Body of pancreas (tissue), 4 donors: ENCODE data around the gene CACNA1C. TPM values are rescaled to one million over a fixed set of nuclear protein-coding genes. Genes with fewer than 3 reads are reported as not detected.

ENCODE experiments used
- ATAC-seq: fragments of 150-250 bp; one replicate; pipeline ENCODE4 v1.9.1; 2016
- DNase-seq, 4 donors: peaks; one replicate each; pipeline ENCODE4 v3.0.0-alpha.2; 2019
- H3K27ac ChIP-seq, 4 donors: fragments of 200-600 bp; sonication (generic); 1 replicate in 3 of 4; 2 replicates in 1 of 4; pipeline versions ENCODE4 v1.5.1 to v1.6.1; 2016 to 2019; ENCODE audit warnings: mild to moderate bottlenecking in 1 of 4, mixed read lengths in 1 of 4, moderate library complexity in 1 of 4
- H3K27me3 ChIP-seq, 2 donors: fragments of 200-600 bp; sonication (generic); one replicate each; pipeline ENCODE4 v1.6.0; 2016; ENCODE audit warnings: mild to moderate bottlenecking in 1 of 2
- H3K36me3 ChIP-seq, 2 donors: fragments of 200-600 bp; sonication (generic); replicated peaks in 1 of 2; 2 replicates each; pipeline ENCODE4 v1.5.1; 2016; ENCODE audit warnings: low read depth in 2 of 2; ENCODE audit not compliant: insufficient read depth in 1 of 2
- H3K4me1 ChIP-seq: fragments of 200-600 bp; sonication (generic); one replicate; pipeline ENCODE4 v1.6.0; 2016
- H3K4me3 ChIP-seq, 2 donors: fragments of 200-600 bp; sonication (generic); 1 replicate in 1 of 2; 2 replicates in 1 of 2; pipeline ENCODE4 v1.5.1; 2016 to 2019
- H3K9me3 ChIP-seq, 3 donors: fragments of 200-600 bp; sonication (generic); 1 replicate in 2 of 3; 2 replicates in 1 of 3; pipeline ENCODE4 v1.5.1; 2016
- POLR2A ChIP-seq, 3 donors: fragments of 450-650 bp; IDR thresholded peaks; one replicate each; pipeline ENCODE4 v1.6.1; 2016; ENCODE audit warnings: antibody characterized with exemption in 3 of 3, mild to moderate bottlenecking in 2 of 3
- WGBS, 2 donors: methylation state at CpG; one replicate each; pipeline ENCODE4 v1.1.5; 2017; 5-methylcytosine and 5-hydroxymethylcytosine counted together
- intact Hi-C: fragments of 100-400 bp; cut with DNase I; formaldehyde crosslinking; loops from one replicate; pipeline ENCODE4 v1.15.1; 2023
- total RNA-seq, 2 donors: library from RNA; depleted of rRNA; stranded (reverse); fragments of >200 nt; gene quantifications; one replicate each; pipeline ENCODE4 v1.1.0, GENCODE V29; 2016
- TF ChIP-seq, protein P1 (sequence below), 7 experiments: fragments of 450-650 bp in 4 of 7; fragments of 200-600 bp in 3 of 7; sonication (generic) in 3 of 7; IDR thresholded peaks; one replicate each; pipeline ENCODE4 v1.5.1; 2016 to 2019; ENCODE audit warnings: antibody characterized with exemption in 7 of 7

CACNA1C gene
- total RNA-seq, 2 donors from 2014 or later: 2.3 to 4.4 TPM

DNA sequence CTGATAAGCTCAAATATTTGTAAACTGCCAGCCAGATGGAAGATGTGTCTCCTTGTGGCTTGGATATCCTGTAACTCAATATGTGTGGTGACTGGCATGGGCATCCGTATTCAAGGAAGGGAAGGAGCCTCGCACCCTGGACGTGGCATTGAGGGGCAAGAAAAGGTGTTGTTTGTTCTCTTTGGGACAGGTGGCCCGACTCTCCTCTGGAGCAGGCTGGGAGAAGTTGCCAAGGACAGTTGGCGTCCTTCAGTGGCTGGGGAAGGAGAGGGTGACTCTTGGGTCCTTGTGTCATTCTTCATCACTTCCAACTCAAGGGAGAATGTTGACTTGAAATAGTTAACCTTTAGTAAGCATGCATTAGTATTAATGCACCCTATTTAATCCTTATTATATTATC, 39.6 kb downstream of the CACNA1C start:
- H3K9me3 ChIP-seq: no peaks in the 10 kb centered on the region
- ATAC-seq: no peak
- H3K4me3 ChIP-seq: no peak overlapping the region
- DNase-seq: no peak
- TF ChIP-seq, protein P1, sequence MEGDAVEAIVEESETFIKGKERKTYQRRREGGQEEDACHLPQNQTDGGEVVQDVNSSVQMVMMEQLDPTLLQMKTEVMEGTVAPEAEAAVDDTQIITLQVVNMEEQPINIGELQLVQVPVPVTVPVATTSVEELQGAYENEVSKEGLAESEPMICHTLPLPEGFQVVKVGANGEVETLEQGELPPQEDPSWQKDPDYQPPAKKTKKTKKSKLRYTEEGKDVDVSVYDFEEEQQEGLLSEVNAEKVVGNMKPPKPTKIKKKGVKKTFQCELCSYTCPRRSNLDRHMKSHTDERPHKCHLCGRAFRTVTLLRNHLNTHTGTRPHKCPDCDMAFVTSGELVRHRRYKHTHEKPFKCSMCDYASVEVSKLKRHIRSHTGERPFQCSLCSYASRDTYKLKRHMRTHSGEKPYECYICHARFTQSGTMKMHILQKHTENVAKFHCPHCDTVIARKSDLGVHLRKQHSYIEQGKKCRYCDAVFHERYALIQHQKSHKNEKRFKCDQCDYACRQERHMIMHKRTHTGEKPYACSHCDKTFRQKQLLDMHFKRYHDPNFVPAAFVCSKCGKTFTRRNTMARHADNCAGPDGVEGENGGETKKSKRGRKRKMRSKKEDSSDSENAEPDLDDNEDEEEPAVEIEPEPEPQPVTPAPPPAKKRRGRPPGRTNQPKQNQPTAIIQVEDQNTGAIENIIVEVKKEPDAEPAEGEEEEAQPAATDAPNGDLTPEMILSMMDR (IDR thresholded peaks at IDR 0.05): no peak
- no peak for TF ChIP-seq POLR2A (IDR thresholded peaks at IDR 0.05)
- intact Hi-C loops: no loop called here
- no peaks in the 10 kb centered on the region for H3K4me1 ChIP-seq
- WGBS, 2 donors: 57 to 67% methylated on average over 5 of the region's 5 CpGs
- H3K36me3 ChIP-seq: no peaks in the 10 kb centered on the region
- H3K27ac ChIP-seq: no peak overlapping the region
- H3K27me3 ChIP-seq: no peaks in the 10 kb centered on the region

DNA sequence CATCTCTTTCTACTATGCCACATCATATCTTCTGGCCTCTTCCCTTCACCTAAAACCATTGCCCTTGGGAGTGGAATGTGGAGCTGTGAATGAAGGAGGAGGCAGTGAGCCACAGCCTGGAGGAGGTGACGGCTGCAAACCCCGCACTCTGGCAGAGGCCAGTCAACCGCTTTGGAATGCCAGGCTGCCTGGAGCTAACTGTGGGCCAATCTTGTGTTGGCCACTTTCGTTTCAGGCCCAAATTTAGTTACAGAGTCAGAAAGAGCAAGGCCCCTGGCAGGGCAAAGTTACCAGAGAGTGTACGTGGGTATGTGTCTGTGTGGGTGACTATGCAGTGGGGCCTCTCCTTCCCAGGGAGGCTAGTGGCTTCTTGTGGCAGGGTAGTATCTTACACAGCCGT, 40.1 kb downstream of the CACNA1C start:
- WGBS, 2 donors: 72 to 80% methylated on average over 5 to 6 of the region's 6 CpGs

DNA sequence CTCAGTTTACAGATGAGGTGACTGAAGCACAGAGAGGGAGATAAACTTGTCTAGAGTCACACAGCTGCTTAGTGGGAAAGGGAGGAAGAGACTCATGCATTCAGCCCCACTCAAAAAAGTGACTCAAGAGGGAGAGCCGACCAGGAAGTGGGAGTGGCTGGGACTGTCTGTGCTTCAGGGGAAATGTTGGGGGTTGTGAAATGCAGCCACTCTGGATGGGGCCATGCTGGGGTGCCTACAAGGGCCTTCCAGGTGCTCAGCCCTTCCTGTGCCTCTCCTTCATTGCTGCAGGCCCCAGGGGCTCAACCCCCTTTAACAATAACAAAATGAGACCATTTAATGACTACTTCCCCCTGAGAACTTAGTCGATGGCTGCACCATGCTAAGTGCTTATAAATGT, 41.8 kb downstream of the CACNA1C start:
- intact Hi-C loops: no loop called here
- WGBS, 2 donors: 27 to 51% methylated on average over 2 of the region's 2 CpGs

More for the DNA sequence above, 40.1 kb downstream of the CACNA1C start:
- Histone ChIP-seq H3K4me1 (no peaks in the 10 kb centered on the region), H3K36me3 (no peaks in the 10 kb centered on the region), H3K9me3 (no peaks in the 10 kb centered on the region), H3K4me3 (no peak overlapping the region), H3K27ac (no peak overlapping the region), H3K27me3 (no peaks in the 10 kb centered on the region)
- DNase-seq (no peak), ATAC-seq (no peak)
- intact Hi-C loops: no loop called here
- TF ChIP-seq, protein P1 (IDR thresholded peaks at IDR 0.05): no peak
- no peak for TF ChIP-seq POLR2A (IDR thresholded peaks at IDR 0.05)

DNA sequence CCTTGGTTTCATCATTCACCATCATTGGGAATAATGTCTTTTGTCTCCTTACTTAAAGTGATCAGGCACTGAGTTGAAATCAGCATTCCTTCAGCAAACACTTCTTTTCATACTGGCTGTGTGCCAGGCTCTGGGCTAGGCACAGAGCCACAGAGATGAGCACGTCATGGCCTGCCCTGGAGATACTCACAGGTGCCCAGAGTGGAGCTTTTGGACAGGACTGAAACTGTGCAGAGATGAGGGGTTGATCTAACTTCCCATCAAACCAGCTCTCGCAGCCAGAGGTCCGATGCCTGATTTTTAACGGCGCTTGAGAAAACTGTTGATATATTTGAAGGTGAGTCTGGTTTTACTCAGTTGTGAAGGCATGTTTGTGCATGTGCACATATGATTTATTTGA, 43.1 kb downstream of the CACNA1C start:
- no peak for TF ChIP-seq POLR2A (IDR thresholded peaks at IDR 0.05)
- TF ChIP-seq, protein P1 (IDR thresholded peaks at IDR 0.05): no peak
- no peak for DNase-seq
- 77 to 84% methylated on average over 5 of the region's 5 CpGs for WGBS, 2 donors
- Histone ChIP-seq H3K27me3 (no peaks in the 10 kb centered on the region), H3K9me3 (no peaks in the 10 kb centered on the region), H3K4me1 (no peaks in the 10 kb centered on the region), H3K27ac (no peak overlapping the region), H3K4me3 (no peak overlapping the region), H3K36me3 (no peaks in the 10 kb centered on the region)
- intact Hi-C loops: no loop called here
- ATAC-seq: no peak

More for the DNA sequence above, 41.8 kb downstream of the CACNA1C start:
- H3K27ac ChIP-seq: no peak overlapping the region
- H3K9me3 ChIP-seq: no peaks in the 10 kb centered on the region
- no peaks in the 10 kb centered on the region for H3K36me3 ChIP-seq
- no peak for DNase-seq
- no peak for TF ChIP-seq POLR2A (IDR thresholded peaks at IDR 0.05)
- TF ChIP-seq, protein P1 (IDR thresholded peaks at IDR 0.05): no peak
- no peaks in the 10 kb centered on the region for H3K27me3 ChIP-seq
- no peak overlapping the region for H3K4me3 ChIP-seq
- ATAC-seq: no peak
- H3K4me1 ChIP-seq: no peaks in the 10 kb centered on the region

DNA sequence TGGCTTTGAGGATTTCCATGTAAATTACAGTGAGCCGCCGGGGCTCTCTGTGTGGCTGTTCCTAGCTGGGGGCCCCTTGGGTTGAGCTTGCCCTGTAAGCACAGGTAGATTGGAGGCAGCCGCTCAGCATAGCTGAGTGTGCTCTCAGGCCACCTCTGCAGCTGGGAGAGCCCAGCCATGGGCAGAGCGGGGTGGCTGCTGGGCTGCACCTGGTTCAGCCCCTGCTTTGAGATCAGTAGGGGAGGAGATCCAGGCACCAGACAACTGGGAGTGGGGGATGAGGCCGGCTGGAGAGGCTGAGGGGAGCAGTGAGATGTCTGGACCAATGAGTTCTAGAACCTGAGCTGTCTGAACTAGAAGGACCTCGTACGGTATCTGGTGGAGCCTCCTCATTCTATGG, 44.8 kb downstream of the CACNA1C start:
- H3K27ac ChIP-seq: no peak overlapping the region
- WGBS, 2 donors: 64 to 85% methylated on average over 7 of the region's 7 CpGs
- ATAC-seq: no peak

More for the DNA sequence above, 44.8 kb downstream of the CACNA1C start:
- intact Hi-C loops: no loop called here
- no peak overlapping the region for H3K4me3 ChIP-seq
- no peaks in the 10 kb centered on the region for H3K4me1 ChIP-seq
- no peaks in the 10 kb centered on the region for H3K36me3 ChIP-seq
- H3K27me3 ChIP-seq: no peaks in the 10 kb centered on the region
- no peak for TF ChIP-seq POLR2A (IDR thresholded peaks at IDR 0.05)
- TF ChIP-seq, protein P1 (IDR thresholded peaks at IDR 0.05): no peak
- H3K9me3 ChIP-seq: no peaks in the 10 kb centered on the region
- DNase-seq: no peak
